Vagina (tissue), 2 donors: Measurements from ENCODE around the gene RNF113B. TPM values are rescaled to one million over a fixed set of nuclear protein-coding genes. Genes with fewer than 3 reads are reported as not detected.

Experiments used
- DNase-seq, 2 donors: peaks; one replicate each; pipeline ENCODE4 v3.0.0-alpha.2; 2017; ENCODE audit errors: extremely low spot score in 2 of 2
- H3K27ac ChIP-seq: fragments of 200-600 bp; sonication (generic); one replicate; pipeline ENCODE4 v1.5.1; 2019
- H3K27me3 ChIP-seq: fragments of 200-600 bp; sonication (generic); one replicate; pipeline ENCODE4 v1.5.1; 2019
- H3K36me3 ChIP-seq, 2 donors: fragments of 200-600 bp; sonication (generic); one replicate each; pipeline ENCODE4 v1.5.1; 2017 to 2019
- H3K4me1 ChIP-seq: fragments of 200-600 bp; sonication (generic); one replicate; pipeline ENCODE4 v1.5.1; 2019
- H3K4me3 ChIP-seq, 2 donors: fragments of 200-600 bp; sonication (generic); 1 replicate in 1 of 2; 2 replicates in 1 of 2; pipeline ENCODE4 v1.5.1; 2016 to 2019
- H3K9me3 ChIP-seq: fragments of 200-600 bp; sonication (generic); one replicate; pipeline ENCODE4 v1.5.1; 2019
- POLR2A ChIP-seq, 2 donors: fragments of 450-650 bp; IDR thresholded peaks; one replicate each; pipeline ENCODE4 v1.6.1; 2017; ENCODE audit warnings: antibody characterized with exemption in 2 of 2, mild to moderate bottlenecking in 2 of 2, moderate library complexity in 2 of 2
- POLR2AphosphoS5 ChIP-seq, 2 donors: sonication (generic); formaldehyde crosslinking; IDR thresholded peaks; one replicate each; pipeline ENCODE4 v1.9.0; 2017; ENCODE audit warnings: antibody characterized with exemption in 2 of 2, mild to moderate bottlenecking in 2 of 2, low read depth in 1 of 2; ENCODE audit not compliant: insufficient read depth in 1 of 2
- intact Hi-C: fragments of 100-400 bp; cut with DNase I; formaldehyde crosslinking; loops from one replicate; pipeline ENCODE4 v1.15.1; 2023
- total RNA-seq: library from RNA; depleted of rRNA; stranded (reverse); fragments of >200 nt; gene quantifications from one replicate; pipeline ENCODE4 v1.2.3, GENCODE V29; 2016
- TF ChIP-seq, protein P1 (sequence below), 3 experiments: fragments of 450-650 bp in 2 of 3; fragments of 200-600 bp in 1 of 3; sonication (generic) in 1 of 3; IDR thresholded peaks; one replicate each; pipeline ENCODE4 v1.5.1; 2017 to 2019; ENCODE audit warnings: antibody characterized with exemption in 3 of 3, mild to moderate bottlenecking in 2 of 3, moderate library complexity in 2 of 3

RNF113B gene
- total RNA-seq, 1 donor from 2014 or later = not detected

DNA sequence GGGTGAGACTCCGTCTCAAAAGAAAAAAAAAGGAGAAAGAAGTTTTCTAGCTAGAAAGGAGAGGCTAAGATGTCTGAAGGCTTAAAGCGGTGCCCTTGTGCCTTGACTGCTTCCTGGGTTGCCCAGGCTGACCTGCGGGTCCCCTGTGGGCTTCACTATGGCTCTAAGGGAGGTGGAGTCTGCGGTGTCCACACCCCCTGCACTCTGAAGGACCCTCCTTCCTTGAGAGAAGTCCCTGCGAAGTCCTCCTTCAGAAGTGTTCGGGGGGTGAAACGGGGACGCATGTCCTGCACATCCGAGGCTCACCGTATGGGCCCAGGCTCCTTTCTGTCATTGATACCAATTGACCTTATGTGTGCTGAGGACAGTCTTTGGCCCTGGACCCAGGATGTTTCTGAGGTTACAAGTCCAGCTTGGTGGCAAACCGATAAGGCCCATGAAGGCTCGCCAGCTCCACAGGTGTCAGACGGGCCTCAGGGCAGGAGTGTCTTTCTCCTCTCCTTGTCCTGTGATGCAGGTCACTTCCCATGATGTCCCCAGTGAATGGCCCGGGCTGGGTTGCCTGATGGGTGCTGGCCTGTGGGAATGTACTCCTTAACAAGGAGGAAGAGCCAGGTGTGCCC lies 11.6 kb upstream of the RNF113B start:
- H3K27me3 ChIP-seq = no peaks in the 10 kb centered on the region
- TF ChIP-seq POLR2A (IDR thresholded peaks at IDR 0.05) (no peak), POLR2AphosphoS5 (IDR thresholded peaks at IDR 0.05; ENCODE audit: insufficient read depth in 1 of 2, low read depth in 1 of 2) (no peak)
- TF ChIP-seq, protein P1, sequence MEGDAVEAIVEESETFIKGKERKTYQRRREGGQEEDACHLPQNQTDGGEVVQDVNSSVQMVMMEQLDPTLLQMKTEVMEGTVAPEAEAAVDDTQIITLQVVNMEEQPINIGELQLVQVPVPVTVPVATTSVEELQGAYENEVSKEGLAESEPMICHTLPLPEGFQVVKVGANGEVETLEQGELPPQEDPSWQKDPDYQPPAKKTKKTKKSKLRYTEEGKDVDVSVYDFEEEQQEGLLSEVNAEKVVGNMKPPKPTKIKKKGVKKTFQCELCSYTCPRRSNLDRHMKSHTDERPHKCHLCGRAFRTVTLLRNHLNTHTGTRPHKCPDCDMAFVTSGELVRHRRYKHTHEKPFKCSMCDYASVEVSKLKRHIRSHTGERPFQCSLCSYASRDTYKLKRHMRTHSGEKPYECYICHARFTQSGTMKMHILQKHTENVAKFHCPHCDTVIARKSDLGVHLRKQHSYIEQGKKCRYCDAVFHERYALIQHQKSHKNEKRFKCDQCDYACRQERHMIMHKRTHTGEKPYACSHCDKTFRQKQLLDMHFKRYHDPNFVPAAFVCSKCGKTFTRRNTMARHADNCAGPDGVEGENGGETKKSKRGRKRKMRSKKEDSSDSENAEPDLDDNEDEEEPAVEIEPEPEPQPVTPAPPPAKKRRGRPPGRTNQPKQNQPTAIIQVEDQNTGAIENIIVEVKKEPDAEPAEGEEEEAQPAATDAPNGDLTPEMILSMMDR (IDR thresholded peaks at IDR 0.05) = no peak
- DNase-seq = no peak
- no peak overlapping the region for H3K4me3 ChIP-seq
- no peaks in the 10 kb centered on the region for H3K36me3 ChIP-seq
- H3K27ac ChIP-seq = no peak overlapping the region
- no peaks in the 10 kb centered on the region for H3K9me3 ChIP-seq
- intact Hi-C loops = no loop called here
- H3K4me1 ChIP-seq = peaks cover 7% of the 10 kb centered on the region

DNA sequence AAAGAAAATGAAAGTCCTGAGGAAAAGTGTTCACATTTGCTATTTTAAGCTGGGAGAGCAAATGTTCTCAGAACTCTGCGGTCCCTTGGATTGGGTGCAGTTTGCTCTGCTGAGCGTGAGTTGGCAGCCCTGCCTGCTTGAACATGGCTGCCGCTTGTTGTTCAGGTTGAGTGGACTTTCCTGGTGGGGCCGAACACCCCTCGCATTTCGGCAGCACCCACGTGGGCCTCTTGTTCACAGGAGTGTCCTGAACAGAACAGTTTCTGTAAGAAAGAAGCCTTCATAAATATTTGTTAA lies 10.8 kb upstream of the RNF113B start:
- TF ChIP-seq POLR2AphosphoS5 (IDR thresholded peaks at IDR 0.05; ENCODE audit: insufficient read depth in 1 of 2, low read depth in 1 of 2) = no peak
- TF ChIP-seq, protein P1 (IDR thresholded peaks at IDR 0.05) = no peak
- intact Hi-C loops = no loop called here
- H3K4me1 ChIP-seq = peaks cover 7% of the 10 kb centered on the region

DNA sequence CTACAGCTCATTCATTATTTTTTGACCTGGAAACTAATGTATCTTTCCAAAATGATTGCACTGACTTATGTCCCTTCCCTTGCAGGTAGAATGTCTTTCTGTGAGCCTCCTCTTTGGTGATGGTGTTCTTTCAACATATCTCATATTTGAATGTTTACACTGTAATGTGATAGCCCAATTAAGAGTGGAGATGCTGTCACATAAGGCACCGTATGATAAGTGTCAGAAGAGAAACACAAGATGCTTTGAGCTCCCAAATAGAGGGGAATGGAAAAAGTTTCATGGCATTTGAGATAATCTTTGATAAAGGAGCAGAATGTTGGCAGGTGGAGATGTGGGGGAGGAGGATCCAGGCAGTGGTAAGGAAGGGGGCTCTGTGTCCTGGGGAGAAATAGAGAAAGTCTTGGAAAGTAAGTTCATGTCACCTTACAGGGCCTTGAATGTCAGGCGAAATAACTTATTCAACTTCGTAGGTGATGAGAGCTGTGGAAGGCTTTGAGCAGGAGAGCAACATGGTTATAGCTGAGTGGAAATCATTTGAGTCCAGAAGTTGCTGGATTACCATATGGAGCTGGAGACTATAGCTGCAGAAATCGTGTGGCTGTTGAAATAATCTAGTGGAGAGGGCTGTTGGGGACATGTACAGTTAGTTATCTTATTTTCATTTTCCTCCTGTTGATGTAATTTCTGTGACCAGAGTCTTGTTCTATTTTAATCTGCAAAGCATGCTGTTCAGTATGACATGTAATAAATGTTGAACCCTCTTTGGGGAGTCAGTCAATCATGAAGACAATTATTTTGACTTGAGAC lies 10.3 kb upstream of the RNF113B start:
- H3K27me3 ChIP-seq = no peaks in the 10 kb centered on the region
- no peak overlapping the region for H3K27ac ChIP-seq
- no peak for DNase-seq
- peaks cover 7% of the 10 kb centered on the region for H3K4me1 ChIP-seq
- TF ChIP-seq POLR2AphosphoS5 (IDR thresholded peaks at IDR 0.05; ENCODE audit: insufficient read depth in 1 of 2, low read depth in 1 of 2) (no peak), POLR2A (IDR thresholded peaks at IDR 0.05) (no peak)
- TF ChIP-seq, protein P1 (IDR thresholded peaks at IDR 0.05) = no peak
- no peaks in the 10 kb centered on the region for H3K9me3 ChIP-seq
- H3K4me3 ChIP-seq = no peak overlapping the region
- intact Hi-C loops = no loop called here
- H3K36me3 ChIP-seq = no peaks in the 10 kb centered on the region

More for the DNA sequence above, 10.8 kb upstream of the RNF113B start:
- no peaks in the 10 kb centered on the region for H3K9me3 ChIP-seq
- no peak for DNase-seq
- no peaks in the 10 kb centered on the region for H3K27me3 ChIP-seq
- no peaks in the 10 kb centered on the region for H3K36me3 ChIP-seq
- H3K4me3 ChIP-seq = no peak overlapping the region
- H3K27ac ChIP-seq = no peak overlapping the region

DNA sequence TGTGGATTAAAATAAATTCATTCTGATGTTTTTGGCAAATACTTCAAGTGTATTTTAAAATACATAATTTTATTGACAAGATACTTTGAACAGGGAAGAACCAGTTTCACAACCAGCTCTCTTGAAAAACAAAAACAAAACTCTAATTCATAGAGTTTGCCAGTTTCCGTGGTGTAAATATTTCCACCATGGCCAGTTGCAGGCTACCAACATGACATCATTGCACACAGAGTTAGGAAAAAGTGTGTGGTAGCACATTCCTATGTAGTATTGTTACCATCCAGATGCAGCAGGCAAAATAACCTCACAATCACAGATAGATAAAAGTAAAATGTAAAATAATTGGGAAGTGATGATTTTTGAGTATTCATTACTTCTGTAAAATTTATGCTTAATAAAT lies 7.7 kb upstream of the RNF113B start:
- DNase-seq = no peak
- Histone ChIP-seq H3K27ac (no peak overlapping the region), H3K36me3 (no peaks in the 10 kb centered on the region), H3K9me3 (no peaks in the 10 kb centered on the region), H3K4me1 (peaks cover 4% of the 10 kb centered on the region), H3K4me3 (no peak overlapping the region), H3K27me3 (no peaks in the 10 kb centered on the region)
- intact Hi-C loops = no loop called here
- no peak for TF ChIP-seq POLR2AphosphoS5 (IDR thresholded peaks at IDR 0.05; ENCODE audit: insufficient read depth in 1 of 2, low read depth in 1 of 2)
- TF ChIP-seq, protein P1 (IDR thresholded peaks at IDR 0.05) = no peak
- TF ChIP-seq POLR2A (IDR thresholded peaks at IDR 0.05) = no peak

DNA sequence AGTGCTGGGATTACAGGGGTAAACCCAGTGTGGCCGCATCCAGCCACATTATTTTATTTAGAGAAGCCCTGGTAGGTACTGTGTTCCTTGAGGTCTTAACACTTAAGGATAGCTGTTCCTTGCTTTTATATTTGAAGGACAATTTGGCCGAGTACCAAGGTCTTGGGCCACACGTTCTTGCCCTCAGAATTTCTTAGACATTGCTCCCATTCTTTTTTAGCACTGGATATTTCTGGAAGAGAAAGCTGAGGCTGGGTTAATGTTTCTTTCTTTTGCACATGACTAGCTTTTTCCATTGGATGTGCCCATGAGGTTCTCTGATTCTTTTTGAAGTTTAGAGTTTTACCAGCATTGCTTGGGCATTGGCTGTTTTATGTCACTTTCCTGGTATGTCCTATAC lies 5.5 kb upstream of the RNF113B start:
- TF ChIP-seq POLR2A (IDR thresholded peaks at IDR 0.05) = no peak
- TF ChIP-seq, protein P1 (IDR thresholded peaks at IDR 0.05) = no peak
- TF ChIP-seq POLR2AphosphoS5 (IDR thresholded peaks at IDR 0.05; ENCODE audit: insufficient read depth in 1 of 2, low read depth in 1 of 2) = no peak
- H3K36me3 ChIP-seq = no peaks in the 10 kb centered on the region
- DNase-seq = no peak
- no peak overlapping the region for H3K27ac ChIP-seq
- no peaks in the 10 kb centered on the region for H3K4me1 ChIP-seq
- H3K27me3 ChIP-seq = no peaks in the 10 kb centered on the region
- H3K4me3 ChIP-seq = no peak overlapping the region
- intact Hi-C loops = no loop called here
- no peaks in the 10 kb centered on the region for H3K9me3 ChIP-seq
